HG03469 (cell line): ENCODE measurements around the gene SPRY1.

Experiments used
- ATAC-seq: cut with Tn5 transposase; IDR thresholded peaks from one replicate; pipeline ENCODE4 v1.9.1; 2021; ENCODE audit warnings: mild to moderate bottlenecking, moderate library complexity, moderate number of reproducible peaks; ENCODE audit not compliant: unreplicated experiment

SPRY1 gene

GRCh38 chr4:123396307-123397143 lies at the start of gene SPRY1:
SPRY1 (plus strand) TSS chr4:123396795; CDS start chr4:123401592, 4,797 bp downstream.
- peak; percentile 51 for ATAC-seq

GRCh38 chr4:123346951-123347350 lies 49.6 kb upstream of the SPRY1 start:
- no peak for ATAC-seq

- no peak for ATAC-seq
These were observed 47.6 kb upstream of the SPRY1 start for GRCh38 chr4:123348946-123349345.

GRCh38 chr4:123349421-123350190 lies 47.0 kb upstream of the SPRY1 start:
- no peak for ATAC-seq

GRCh38 chr4:123350191-123350544 lies 46.4 kb upstream of the SPRY1 start:
- no peak for ATAC-seq

- no peak for ATAC-seq
These were observed 45.9 kb upstream of the SPRY1 start for GRCh38 chr4:123350726-123351125.

GRCh38 chr4:123351713-123352112 lies 44.9 kb upstream of the SPRY1 start:
- no peak for ATAC-seq

GRCh38 chr4:123352240-123352945 lies 44.2 kb upstream of the SPRY1 start:
- no peak for ATAC-seq

- ATAC-seq: no peak
These were observed 43.6 kb upstream of the SPRY1 start for GRCh38 chr4:123352966-123353365.

GRCh38 chr4:123353656-123354055 lies 42.9 kb upstream of the SPRY1 start:
- ATAC-seq: no peak

GRCh38 chr4:123354701-123355100 lies 41.9 kb upstream of the SPRY1 start:
- ATAC-seq: no peak

- no peak for ATAC-seq
These were observed 39.7 kb upstream of the SPRY1 start for GRCh38 chr4:123356921-123357320.

GRCh38 chr4:123359449-123360315 lies 36.9 kb upstream of the SPRY1 start:
- no peak for ATAC-seq

GRCh38 chr4:123361195-123361861 lies 35.3 kb upstream of the SPRY1 start:
- no peak for ATAC-seq

GRCh38 chr4:123362103-123362502 lies 34.5 kb upstream of the SPRY1 start:
- no peak for ATAC-seq

- ATAC-seq: peak; percentile 93
These were observed 32.9 kb upstream of the SPRY1 start for GRCh38 chr4:123363729-123364128.

- no peak for ATAC-seq
These were observed 31.7 kb upstream of the SPRY1 start for GRCh38 chr4:123364906-123365305.

GRCh38 chr4:123365412-123365811 lies 31.2 kb upstream of the SPRY1 start:
- ATAC-seq: no peak

GRCh38 chr4:123366144-123366748 lies 30.3 kb upstream of the SPRY1 start:
- no peak for ATAC-seq

GRCh38 chr4:123378794-123379193 lies 17.8 kb upstream of the SPRY1 start:
- ATAC-seq: no peak
